Measurements from ENCODE around the gene USP30.

USP30 gene

DNA sequence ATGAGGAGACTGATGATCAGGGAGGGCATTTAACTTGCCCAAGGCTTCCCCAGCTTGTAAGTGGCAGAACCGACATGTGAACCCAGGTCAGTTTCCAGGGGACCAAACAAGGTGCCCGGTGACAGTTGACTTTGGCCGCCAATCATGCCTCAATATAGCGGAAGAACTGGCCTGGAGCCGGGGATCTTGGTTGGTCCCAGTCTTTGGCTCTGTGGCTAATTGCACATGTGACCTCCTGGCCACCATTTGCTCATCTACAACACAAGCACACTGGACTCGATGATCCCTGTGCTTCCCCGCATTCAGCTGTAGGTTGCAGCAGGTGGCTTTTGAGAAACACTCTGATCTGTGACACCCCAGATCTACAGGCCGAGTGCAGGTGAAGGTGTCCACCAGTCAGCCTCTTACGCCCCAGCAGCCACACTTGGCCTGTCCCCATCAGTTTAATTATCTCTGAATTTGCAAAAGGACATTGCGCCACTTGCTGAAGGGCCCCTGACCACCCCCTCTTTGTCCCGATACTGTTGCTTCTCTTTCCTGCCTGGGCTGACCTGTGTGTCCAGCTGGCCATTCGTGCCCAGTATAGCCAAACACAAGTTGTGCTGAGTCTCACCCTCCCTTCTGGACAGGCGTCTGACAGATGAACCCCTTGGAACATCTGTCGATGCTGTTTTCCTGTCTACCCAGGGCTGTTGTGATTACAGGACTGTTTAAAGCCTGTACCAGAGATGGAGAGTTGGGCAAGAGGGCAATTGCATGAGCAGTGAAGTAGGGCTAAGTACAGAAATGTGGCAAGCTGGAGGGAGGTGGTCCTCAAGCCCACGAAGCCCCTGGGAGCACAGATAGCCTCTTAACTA is 78.1 kb downstream of the USP30 start:
- DNase-seq = no peak

DNA sequence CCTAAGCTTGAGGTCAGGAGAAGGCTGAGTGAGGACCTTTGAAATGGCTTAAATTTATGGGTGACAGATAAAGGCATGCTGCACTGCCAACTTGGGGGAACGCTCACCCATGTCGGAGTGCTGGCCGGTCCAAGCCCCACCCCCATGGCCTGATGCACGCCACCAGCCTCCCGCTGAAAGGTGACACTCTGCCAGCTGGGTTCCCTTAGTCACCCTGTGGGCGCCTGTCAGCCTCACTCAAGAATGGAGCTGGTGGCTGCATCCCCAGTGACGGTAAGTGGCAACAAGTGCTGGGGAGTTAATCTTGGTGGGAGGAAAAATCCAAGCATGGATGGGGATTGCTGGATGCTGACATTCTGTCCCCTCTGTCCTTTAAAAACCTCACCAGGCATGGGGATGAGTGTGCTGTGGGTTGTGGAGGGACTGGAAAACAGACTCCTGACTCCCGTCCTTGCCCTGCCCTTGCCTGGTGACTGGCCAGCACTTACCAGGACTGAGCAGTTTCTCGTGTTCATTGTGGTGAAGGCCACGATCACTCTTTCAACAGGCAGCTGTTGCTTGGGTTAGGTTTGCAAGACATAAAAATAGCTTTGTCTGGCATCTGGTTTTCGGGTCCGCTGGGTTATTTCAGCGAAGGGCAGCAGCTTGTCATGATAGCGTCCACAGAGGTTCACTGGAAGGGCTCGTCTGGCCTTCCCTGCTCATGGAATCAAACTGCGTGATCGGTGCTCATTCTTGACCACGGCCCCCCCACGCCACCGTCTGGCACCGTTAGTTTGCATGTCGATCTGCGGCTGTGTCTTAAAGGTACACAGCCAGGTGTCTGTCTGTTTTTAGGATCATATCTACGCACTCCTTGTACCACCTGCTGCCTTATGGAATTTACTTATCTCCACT is 79.0 kb downstream of the USP30 start:
- no peak for DNase-seq

DNA sequence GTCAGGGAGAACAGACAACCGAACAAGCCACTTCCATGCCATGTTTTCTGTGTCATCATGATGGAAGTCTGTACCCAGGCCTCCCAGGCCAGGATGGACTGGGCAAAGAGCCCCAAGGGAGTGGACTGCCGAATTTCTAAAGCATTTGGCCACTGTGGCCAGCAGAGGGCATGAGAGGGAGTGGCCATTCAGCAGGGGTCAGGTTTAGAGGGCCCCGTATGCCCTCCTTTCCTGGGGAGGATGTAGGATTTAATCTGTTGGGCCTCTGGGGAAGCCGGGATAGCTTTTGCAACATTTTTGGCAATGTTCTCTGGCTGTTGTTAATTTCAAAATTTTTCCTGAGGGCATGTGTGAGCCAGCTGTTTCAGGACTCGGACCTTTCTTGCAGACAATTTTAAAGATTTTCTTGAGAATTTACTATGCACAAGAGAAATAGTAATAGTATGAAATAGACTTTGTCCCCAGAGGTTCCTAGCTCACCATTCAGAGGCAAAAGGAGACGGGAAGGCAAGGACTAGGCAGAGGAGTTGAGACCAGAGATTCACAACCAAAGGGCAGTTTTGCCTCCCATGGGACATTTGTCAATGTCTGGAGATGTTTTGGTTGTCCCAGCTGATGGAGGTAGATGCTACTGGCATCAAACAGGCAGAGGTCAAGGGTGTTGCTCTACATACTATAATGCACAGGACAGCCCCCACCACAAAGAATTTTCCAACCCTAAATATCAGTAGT is 82.0 kb downstream of the USP30 start:
- no peak for DNase-seq

DNA sequence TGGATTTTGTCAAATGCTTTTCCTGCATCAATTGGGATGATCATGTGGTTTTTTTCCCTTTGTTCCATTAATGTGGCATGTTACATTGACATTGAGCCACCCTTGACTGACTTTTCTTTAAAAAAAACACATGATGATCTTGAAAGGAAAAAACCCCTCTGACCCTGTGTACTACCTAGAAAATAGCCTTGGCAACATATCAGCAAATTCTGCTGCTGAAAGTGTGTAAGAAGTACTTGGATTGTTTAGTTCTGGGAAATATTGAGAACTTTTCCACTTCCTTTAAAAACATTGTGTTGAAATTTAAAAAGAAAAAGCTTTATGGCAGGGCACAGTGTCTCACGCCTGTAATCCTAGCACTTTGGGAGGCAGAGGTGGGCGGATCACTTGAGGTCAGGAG is 84.7 kb downstream of the USP30 start:
- no peak for DNase-seq

Data from effector CD8-positive, alpha-beta T cell (primary cell).